DND-41 (cell line): ENCODE measurements around the gene GAS2.

Experiments
- EZH2 ChIP-seq: IDR thresholded peaks from 3 replicates; pipeline ENCODE4 v1.6.1; 2012; ENCODE audit warnings: borderline replicate concordance, low read depth, mild to moderate bottlenecking, moderate library complexity, low read length, inconsistent platforms; ENCODE audit not compliant: severe bottlenecking
- TF ChIP-seq, protein P1 (sequence below): IDR thresholded peaks from 2 replicates; pipeline ENCODE4 v1.5.1; 2012; ENCODE audit warnings: borderline replicate concordance, low read length, moderate library complexity, mild to moderate bottlenecking; ENCODE audit not compliant: poor library complexity, severe bottlenecking; ENCODE audit errors: extremely low read depth

GRCh38 chr11:22626573-22627239 lies 39.7 kb upstream of the GAS2 start:
- TF ChIP-seq EZH2 = no peak
- TF ChIP-seq, protein P1, sequence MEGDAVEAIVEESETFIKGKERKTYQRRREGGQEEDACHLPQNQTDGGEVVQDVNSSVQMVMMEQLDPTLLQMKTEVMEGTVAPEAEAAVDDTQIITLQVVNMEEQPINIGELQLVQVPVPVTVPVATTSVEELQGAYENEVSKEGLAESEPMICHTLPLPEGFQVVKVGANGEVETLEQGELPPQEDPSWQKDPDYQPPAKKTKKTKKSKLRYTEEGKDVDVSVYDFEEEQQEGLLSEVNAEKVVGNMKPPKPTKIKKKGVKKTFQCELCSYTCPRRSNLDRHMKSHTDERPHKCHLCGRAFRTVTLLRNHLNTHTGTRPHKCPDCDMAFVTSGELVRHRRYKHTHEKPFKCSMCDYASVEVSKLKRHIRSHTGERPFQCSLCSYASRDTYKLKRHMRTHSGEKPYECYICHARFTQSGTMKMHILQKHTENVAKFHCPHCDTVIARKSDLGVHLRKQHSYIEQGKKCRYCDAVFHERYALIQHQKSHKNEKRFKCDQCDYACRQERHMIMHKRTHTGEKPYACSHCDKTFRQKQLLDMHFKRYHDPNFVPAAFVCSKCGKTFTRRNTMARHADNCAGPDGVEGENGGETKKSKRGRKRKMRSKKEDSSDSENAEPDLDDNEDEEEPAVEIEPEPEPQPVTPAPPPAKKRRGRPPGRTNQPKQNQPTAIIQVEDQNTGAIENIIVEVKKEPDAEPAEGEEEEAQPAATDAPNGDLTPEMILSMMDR = no peak
